Ramos (cell line): Measurements from ENCODE around the gene RTN4RL2.

Source experiments
- in situ Hi-C: fragments of 300-500 bp; cut with MboI; formaldehyde crosslinking; loops from one replicate; pipeline ENCODE4 v1.14.3; 2022; ENCODE audit warnings: low sequenced_read_pairs; ENCODE audit not compliant: unreplicated experiment

Gene RTN4RL2

DNA sequence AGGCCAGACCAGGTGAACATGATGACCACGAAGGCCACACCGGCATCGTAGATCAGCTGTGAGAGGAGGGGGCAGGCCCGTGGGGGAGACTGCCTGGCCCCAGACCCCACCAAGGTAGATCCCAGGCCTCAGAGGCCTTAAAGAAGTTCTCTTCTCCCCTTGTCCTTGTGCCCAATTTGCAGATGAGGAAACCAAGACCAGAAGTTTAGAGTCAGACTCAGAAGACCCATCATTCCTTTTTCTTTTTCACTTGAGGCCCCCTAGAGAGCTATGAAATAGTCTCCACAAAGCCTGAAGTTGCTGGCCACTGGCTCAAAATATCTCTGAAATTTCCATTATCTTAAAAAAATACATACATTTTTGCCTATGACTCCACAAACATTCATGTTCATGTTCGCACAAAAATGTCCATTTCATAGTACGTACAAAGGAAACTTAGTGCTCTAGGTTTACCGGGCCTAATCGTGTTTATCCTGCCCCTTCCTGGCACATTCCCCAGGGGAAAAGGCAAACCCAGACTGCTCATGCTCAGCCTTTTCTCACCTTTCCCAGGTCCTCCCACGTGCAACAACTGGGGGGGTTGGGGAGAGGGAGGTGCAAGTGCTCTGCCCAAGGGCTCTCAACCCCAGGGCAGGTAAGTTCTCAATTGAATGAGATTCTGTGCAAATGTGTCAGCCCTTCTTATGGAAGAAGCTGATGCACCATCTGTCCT, 35.9 kb downstream of the RTN4RL2 start:
- in situ Hi-C loops: no loop called here

DNA sequence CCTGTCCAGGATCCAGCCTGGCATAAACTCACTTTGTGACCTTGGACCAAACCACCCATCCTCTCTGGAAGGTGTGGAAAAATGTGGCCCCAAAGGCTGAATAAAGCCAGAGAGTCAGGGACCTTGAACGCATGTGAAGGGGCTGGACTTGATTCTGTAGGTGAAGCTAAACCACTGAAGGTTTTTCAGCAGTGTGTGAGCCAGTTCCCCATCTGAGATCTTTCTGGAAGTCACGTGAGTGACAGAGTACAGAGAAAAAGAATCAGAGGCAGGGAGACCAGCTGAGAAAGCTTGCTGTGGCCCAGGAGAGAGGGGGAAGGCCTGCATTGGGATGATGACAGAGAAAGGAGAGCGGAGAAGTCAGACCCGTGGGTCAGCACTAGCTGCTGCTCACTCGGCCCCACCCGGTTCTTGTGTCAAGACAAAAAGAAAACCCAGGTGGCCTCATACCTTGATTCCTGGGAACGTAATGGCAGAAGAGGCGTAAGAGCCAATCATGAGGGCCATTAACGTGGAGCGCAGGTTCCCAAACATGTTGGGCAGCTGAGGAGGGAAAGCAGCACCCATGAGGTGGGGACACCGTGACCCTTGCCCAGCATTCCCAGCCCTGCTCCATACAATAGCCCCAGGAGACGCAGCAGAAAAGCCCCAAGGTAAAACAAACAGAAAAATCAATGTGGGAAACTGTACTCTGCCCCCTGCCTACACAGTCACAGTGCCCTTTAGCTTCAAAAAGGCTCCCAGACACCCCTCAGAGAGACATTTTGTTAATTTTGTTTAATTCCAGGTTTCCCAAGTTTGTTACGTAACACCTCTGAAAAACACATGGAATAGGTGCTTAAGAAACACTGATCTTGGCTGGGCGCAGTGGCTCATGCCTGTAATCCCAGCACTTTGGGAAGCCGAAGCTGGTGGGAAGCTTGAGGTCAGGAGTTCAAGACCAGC, 37.2 kb downstream of the RTN4RL2 start:
- in situ Hi-C loops: no loop called here

DNA sequence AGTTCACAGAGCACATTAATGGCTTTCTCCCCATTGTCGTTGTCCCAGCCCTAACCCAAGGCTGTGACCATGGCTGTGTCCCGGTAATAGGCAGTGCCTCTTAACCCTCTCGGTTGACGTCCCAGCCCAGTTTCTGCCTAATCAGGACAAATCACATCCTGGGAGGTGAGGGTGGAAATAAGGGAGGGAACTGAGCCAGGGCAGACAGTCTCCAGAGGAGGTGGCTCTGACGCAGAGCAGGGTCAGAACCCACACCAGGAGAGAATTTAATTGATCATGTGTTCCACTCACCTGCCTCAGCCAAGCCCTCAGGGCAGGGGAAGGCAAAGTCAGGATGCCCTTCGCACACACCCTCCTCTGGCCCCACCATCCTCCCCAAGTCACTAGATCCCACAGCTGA, 38.2 kb downstream of the RTN4RL2 start:
- in situ Hi-C loops: no loop called here

DNA sequence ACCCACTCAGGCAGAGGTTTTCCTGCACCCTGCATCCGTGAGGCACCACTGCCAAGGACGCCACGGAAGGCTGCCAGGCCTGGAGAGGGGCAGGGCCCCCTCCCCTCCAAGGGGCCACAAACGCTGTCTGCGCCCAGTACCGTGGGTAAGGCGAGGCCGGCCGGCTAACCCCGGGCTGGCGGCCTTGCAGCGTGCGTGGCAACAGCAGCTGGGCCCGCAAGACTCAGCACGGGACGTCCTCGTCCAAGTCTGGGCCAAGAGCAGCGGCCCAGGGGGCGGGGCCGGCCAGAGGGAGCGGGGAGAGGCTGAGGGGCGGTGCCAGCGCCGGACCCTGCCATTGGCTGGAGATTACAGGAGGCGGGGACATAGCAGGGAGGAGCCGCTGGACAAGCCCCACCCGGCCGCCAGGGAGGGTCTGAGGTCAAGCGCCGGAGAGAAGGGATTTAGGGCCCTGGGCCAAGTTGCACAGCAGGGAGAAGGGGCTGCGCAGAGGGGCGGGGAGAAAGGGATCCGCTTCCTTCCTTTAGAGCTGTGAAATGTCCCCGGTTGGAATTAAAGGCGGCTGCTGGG, 39.2 kb downstream of the RTN4RL2 start:
- in situ Hi-C loops: no loop called here

DNA sequence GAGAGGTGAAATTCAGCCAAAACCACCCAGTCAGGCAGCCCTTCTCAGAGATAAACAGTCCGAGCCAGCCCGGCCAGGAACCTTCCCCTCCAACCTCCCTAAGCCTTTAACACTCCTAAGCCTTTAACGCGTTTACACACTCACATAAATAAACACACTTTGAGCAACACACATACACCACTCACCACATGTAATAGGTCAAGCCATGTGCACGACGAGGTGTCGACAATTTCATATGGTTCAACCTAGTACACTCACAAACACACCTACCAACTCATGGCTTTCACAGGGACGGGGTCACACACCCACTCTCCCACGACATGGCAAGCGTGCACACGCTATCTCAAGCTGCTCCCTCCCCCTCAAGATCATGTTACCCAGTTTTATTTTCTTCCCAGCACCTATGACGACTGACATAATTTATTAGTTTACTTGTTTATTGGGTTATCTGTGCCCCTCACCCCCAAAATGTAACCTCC, 39.7 kb downstream of the RTN4RL2 start:
- in situ Hi-C loops: no loop called here

DNA sequence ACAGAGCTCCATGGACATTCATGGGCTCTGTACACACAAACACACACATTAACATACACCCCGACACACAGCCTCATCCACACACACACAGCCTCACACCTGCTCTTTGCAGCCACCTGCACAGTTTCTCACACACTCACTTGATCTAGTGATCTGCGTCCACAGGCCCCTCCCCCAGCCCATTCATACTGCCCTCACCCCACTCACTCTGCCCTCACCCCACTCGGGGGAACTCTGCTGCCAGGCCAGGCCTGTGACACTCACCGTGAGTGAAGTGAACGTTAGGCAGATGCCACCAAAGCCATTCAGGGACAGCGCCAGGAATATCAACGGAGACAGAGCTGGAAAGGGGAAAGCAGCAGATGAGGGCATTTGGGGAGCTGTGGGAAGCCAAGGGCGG, 40.2 kb downstream of the RTN4RL2 start:
- in situ Hi-C loops: no loop called here

DNA sequence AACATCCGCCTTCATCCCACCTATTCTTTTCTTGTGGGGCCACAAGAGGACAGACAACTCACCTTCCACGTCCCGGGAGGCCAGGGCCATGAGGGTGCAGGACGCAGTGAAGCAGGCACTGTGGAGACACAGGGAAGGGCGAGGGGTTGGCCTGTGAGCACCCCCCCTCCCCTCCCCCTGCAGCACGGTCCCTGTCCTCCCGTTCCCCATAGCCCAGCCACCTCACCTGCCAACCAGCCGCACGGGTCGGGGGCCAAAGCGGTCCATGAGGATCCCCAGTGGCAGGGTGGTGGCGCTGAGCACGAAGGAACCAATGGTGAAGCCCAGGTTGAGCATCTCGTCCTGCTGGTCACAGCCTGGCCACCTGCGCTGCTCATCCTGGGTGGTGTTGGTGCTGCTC, 40.6 kb downstream of the RTN4RL2 start:
- in situ Hi-C loops: no loop called here

DNA sequence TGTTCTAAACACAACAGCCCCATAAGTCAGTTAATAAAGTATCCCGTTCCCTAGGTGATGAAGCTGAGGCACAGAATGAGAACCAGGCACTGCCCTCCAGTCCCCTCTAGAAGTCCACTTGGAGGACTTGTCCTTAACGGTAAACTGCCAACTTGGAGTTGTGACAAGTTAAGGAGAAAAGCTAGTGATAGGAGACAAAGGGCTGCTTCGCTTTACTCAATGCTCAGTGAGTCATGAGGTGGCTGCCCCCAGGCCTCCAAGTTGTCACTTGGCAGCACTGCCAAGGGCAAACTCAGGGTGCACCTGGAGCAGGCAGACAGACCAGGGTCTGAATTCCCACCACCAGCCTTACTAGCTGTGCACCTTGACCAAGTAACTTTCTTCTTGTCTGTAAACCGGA, 41.6 kb downstream of the RTN4RL2 start:
- in situ Hi-C loops: no loop called here

DNA sequence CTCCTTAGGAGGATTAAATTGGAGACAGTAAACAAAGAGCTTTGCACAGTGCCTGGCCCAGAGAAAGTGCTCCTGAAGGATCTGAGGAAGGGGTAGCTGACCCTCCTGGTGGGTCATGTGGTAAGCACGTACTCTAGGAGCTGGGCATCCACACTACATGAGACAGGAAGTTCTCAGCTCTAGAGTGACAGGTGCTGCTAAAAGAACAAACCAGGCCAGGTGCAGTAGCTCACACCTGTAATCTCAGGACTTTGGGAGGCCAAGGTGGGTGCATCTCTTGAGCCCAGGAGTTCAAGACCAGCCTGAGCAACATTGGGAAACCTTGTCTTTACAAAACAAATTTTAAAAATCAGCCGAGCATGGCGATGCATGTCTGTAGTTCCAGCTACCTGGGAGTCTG, 42.0 kb downstream of the RTN4RL2 start:
- in situ Hi-C loops: no loop called here

DNA sequence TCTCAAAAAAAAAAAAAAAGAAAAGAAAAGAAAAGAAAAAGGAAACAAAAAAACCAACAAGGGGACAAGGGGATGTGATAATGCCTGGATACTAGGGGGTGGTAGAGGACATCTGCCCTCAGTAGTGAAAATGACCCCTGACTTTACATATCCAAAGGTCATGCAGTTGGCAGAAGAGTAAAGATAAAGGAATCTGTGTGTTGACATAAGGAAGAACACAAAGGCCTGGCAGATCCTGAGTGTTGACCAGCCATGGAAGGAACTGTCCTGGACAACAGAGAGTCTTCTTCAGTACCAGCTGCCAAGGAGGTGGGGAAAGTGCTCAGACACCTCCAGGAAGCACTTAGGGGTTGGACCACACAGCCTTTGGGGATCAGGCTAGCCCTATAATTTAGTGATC, 42.5 kb downstream of the RTN4RL2 start:
- in situ Hi-C loops: no loop called here

DNA sequence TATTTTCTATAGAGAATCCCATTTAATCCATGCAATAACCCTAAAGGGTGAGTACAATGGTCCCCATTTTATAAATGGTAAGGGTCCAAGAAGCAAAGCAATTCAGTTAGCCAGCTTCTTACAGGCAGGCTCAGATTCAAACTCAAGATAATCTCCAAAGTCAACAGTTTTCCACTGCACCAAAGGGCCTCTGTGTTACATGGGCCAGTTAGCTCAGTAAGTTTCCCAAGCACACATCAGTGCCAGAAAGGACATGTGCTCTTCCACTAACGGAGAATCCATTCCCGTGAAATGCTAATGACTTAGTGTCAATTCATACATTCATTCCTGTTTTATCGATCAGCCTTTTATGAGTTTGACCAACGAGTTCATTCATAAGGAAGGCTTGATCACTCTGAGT, 44.2 kb downstream of the RTN4RL2 start:
- in situ Hi-C loops: no loop called here

DNA sequence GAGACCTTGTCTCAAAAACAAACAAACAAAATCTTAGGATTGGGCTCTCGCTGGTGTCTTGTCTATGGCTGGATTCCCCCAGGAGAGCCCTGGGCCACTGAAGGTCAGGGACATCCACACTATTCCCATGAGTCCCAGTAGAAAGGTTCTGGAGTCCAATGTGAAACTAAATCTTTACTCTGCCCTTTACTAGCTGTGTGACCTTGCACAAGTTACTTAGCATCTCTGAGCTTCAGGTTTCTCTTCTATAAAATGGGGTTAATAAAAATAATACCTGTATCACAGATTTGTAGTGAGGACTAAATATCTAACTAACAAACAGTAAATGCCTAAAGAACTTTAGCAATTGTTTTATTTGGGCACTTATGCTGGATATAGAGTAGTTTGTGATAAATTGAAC, 46.2 kb downstream of the RTN4RL2 start:
- in situ Hi-C loops: no loop called here

DNA sequence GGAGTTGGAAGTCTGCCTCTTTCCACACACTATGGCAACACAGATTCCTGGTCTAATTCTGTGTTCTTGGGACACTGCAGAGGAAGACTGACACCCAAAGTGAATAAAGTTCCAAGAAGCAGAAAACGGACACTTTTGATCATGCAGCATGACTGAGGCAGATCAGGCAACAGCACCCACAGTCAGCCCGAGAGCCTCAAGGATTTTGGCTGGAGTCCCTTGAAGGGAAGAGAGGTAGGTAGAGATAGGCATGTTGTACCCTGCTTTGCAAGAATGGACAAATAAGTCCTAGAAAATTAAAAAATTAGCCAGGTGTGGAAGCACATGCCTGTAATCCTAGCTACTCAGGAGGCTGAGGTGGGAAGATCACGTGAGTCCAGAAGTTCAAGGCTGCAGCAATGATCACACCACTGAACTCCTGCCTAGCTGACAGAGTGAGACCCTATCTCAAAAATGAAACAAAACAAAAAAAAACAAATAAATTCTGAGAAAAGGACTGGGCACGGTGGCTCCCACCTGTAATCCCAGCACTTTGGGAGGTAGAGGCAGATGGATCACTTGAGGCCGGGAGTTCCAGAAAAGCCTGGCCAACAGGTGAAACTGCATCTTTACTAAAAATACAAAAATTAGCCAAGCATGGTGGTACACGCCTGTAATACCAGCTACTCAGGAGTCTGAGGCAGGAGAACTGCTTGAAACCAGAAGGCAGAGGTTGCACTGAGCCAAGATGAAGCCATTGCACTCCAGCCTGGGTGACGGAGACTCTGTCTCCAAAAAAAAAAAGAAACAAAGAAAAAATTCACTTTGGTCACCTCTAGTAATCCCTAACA, 48.2 kb downstream of the RTN4RL2 start:
- in situ Hi-C loops: no loop called here

DNA sequence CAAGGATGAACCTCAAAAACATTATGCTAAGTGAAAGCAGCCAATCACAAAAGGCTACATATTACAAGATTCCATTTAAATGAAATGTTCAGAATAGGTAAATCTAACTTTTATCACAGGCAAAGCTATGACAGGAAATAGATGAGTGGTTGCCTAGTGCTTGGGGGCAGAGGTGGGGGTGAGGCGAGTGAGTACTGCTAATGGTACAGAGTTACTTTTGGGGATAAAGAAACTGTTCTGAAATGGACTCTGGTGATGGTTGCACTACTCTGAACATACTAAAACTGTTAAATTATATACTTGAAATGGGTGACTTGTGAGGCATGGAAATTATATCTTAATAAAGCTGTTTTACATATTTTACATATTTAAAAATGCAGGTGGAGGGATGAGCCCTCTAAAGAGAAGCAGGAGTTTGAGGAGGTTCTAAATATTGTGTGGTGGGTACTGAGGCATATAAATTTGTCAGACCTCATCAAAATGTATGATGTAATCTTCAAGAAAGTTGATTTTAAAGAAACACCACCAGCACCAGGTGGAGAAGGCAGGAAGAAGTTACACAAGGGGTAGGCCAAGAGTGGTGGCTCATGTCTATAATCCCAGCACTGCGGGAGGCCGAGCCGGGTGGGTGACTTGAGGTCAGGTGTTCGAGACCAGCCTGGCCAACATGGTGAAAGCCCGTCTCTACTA, 51.6 kb downstream of the RTN4RL2 start:
- in situ Hi-C loops: no loop called here

DNA sequence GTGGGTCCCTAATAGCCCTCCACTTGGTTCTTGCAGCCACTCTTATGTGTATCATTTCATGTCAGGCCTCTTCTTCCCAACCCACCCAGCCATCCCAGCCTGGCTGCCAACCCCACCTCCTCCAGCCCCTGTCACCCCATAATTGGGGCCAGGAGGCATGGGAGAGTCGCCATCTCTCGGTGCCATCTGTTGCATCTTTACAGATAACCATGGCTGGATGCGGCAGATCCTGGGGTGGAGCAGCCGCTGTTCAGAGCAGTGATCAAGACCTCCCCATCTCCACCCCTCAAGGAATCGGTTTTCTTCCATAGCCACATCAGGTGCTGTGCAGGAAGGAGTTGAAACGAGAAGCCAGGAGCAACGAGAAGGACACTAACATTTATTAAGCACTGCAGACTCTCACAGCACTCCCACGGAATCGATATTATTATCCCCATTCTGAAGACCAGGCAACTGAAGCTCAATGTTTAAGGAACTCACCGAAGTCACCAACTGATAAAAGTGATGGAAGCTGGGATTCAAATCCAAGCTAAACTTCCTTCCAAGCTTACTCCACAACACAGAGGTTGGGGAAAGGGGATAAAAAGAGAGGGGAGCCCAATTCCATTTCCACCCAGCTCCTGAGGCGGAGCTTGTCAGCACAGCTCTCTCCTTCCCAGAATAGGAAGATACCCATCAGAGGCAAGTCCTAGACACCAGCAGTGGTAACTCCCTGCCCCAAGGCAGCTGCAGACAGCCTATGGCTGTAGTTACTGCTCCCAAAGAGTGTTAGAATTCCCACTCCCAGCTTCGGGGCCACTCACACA, 52.5 kb downstream of the RTN4RL2 start:
- in situ Hi-C loops: no loop called here

DNA sequence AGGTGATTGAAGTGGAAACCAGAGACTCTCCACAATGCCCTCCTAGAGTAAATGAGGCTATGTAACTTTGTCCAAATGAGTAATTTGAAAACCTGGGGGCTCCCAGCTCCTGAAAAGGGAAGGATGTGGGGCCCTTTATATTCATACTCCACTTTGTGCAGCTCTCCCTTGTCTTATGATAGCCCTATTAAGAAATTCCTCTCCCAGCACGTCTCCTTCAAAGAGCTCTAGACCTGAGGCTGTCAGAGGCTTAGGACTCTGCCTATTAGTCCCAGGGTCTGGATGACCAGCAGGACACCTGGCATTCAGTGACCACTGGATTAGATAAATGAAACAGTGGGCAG, 53.1 kb downstream of the RTN4RL2 start:
- in situ Hi-C loops: no loop called here

DNA sequence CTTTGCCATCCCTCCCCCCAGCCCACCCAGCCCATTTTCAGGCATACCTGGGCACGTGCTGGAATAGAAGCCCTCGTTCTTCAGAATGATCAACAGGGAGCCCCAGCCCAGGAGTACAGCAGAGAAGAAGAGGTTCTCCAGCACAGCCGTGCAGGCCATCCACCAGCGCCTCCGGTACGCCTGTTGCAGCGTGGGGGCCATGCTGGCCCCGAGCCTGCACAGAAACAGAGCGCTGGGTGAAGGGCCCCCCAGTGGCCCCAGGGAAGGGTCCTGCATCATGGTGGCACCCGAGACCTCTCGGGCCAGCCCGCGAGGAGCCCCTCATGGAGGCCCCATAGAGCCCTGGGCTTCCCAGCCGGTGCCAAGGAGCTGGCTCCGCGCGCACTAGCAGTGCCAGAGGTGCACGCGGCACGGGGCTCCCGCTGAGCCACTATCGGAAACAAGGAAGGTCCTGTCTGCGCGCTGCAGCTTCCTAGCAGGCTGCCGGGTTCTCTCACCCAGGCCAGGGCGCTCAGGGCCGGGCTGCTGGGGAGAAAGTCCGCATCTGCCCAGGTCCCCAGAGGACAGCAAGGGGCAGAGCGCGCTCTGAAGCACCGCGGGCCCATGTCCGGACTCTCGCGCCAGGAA, 53.7 kb downstream of the RTN4RL2 start:
- in situ Hi-C loops: no loop called here

DNA sequence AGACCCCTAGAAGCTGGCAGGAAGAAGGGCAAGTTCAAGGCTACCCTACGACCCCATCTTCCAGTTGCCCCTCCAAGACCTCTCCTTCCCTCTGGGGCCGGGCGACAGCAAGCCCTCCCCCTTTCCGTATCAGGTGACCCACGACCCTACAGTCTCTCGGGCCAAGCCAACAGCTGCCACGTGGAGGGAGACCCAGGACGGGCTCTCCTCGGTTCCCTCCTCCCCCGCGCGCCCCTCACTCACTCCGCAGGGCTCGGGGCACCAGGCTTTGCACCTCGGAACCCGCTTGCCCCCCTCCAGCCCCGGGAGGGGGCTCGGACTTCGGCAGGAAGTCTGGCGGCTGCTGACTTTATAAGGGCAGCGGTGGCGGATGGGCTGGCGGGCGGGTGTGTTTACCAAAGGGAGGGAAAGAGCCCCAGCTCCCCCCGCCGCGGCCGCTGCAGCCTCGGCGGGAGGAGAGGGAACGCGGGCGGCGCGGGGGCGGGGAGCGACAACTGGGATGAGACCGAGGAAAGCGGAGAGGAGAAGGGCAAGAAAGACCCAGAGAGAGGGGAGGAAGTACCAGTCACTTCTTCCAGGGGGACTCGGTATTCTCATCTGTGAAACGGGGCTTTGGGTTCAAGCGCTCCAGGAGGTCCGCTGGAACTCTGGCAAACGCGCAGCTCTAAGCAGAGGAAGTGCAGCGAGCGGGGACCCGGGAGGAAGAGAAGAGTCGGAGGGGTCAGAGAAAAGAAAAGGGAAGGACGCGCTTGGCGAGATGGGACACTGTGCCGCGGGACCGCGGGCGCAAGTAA, 54.4 kb downstream of the RTN4RL2 start:
- in situ Hi-C loops: no loop called here
